Calu3 (cell line): ENCODE measurements around the gene DPAGT1. TPM values are rescaled to one million over a fixed set of nuclear protein-coding genes. Genes with fewer than 3 reads are reported as not detected.

Experiments
- BruUV-seq: library from RNA; stranded (reverse); fragments of 400-500 nt; replicated peaks from 2 replicates; lab custom pipeline; 2021; lab: Mats Ljungman, UMichigan
- CTCF ChIA-PET: fragments of 300-600 bp; sonication (Branson Sonifier 250); formaldehyde crosslinking; loops from one replicate; lab custom pipeline; 2022; ENCODE audit warnings: antibody characterized with exemption; lab: Charles Lee
- DNase-seq: peaks from one replicate; pipeline ENCODE4 v3.0.0; 2022
- H3K27ac Mint-ChIP-seq: one replicate; pipeline ENCODE4 v1.8.0; 2022; ENCODE audit warnings: mixed read lengths; ENCODE audit not compliant: unreplicated experiment
- H3K27me3 Mint-ChIP-seq: one replicate; pipeline ENCODE4 v1.8.0; 2022; ENCODE audit warnings: mixed read lengths; ENCODE audit not compliant: unreplicated experiment
- H3K36me3 Mint-ChIP-seq: one replicate; pipeline ENCODE4 v1.8.0; 2022; ENCODE audit warnings: mild to moderate bottlenecking, moderate library complexity, mixed read lengths; ENCODE audit not compliant: insufficient read depth, unreplicated experiment
- H3K4me1 Mint-ChIP-seq: one replicate; pipeline ENCODE4 v1.8.0; 2022; ENCODE audit warnings: mild to moderate bottlenecking, low read depth, mixed read lengths; ENCODE audit not compliant: unreplicated experiment
- H3K4me3 Mint-ChIP-seq: one replicate; pipeline ENCODE4 v1.8.0; 2022; ENCODE audit warnings: mild to moderate bottlenecking, low read depth, moderate library complexity, mixed read lengths; ENCODE audit not compliant: unreplicated experiment
- H3K9me3 Mint-ChIP-seq: one replicate; pipeline ENCODE4 v1.8.0; 2022; ENCODE audit warnings: low read depth, mixed read lengths; ENCODE audit not compliant: unreplicated experiment
- CTCF ChIP-seq: fragments of 200-600 bp; IDR thresholded peaks from one replicate; pipeline ENCODE4 v1.8.0; 2022; ENCODE audit warnings: antibody characterized with exemption; ENCODE audit not compliant: unreplicated experiment
- intact Hi-C: fragments of 100-400 bp; cut with micrococcal nuclease; formaldehyde crosslinking; loops from one replicate; pipeline ENCODE4 v1.10.0; 2022; ENCODE audit not compliant: unreplicated experiment
- total RNA-seq: library from RNA; stranded (reverse); gene quantifications from 2 replicates; pipeline ENCODE4 v1.2.3, GENCODE V29; 2022

Gene DPAGT1
- total RNA-seq, 1 experiment from 2014 or later, result 47.6 TPM

GRCh38 chr11:119134389-119134978 lies 32.8 kb upstream of the DPAGT1 start:
- no TSS peak for BruUV-seq
- Mint-ChIP-seq H3K36me3 (peaks cover 16% of the 10 kb centered on the region), H3K27ac (no peak overlapping the region), H3K4me1 (no peaks in the 10 kb centered on the region), H3K4me3 (no peak overlapping the region), H3K27me3 (peaks cover 15% of the 10 kb centered on the region), H3K9me3 (no peaks in the 10 kb centered on the region)
- intact Hi-C loops, result no loop called here
- CTCF ChIA-PET, result no interaction called here
- peak; percentile 16 for DNase-seq
- peak; percentile 36 for TF ChIP-seq CTCF

- Mint-ChIP-seq H3K27ac (no peak overlapping the region), H3K36me3 (peaks cover 25% of the 10 kb centered on the region), H3K4me3 (no peak overlapping the region), H3K9me3 (no peaks in the 10 kb centered on the region), H3K4me1 (peaks cover 8% of the 10 kb centered on the region), H3K27me3 (no peaks in the 10 kb centered on the region)
- intact Hi-C loops, result no loop called here
- no peak for TF ChIP-seq CTCF
- CTCF ChIA-PET, result no interaction called here
- BruUV-seq, result no TSS peak
- no peak for DNase-seq
Observed at GRCh38 chr11:119130662-119131061, 29.0 kb upstream of the DPAGT1 start.

GRCh38 chr11:119126675-119127268 lies 25.1 kb upstream of the DPAGT1 start:
- intact Hi-C loops, result no loop called here
- peaks cover 21% of the 10 kb centered on the region for H3K4me1 Mint-ChIP-seq
- H3K4me3 Mint-ChIP-seq, result no peak overlapping the region
- no TSS peak for BruUV-seq
- no peaks in the 10 kb centered on the region for H3K27me3 Mint-ChIP-seq
- H3K27ac Mint-ChIP-seq, result no peak overlapping the region
- no peaks in the 10 kb centered on the region for H3K9me3 Mint-ChIP-seq
- TF ChIP-seq CTCF, result no peak
- peaks cover 34% of the 10 kb centered on the region for H3K36me3 Mint-ChIP-seq
- CTCF ChIA-PET, result interaction anchor here (0.6 kb wide), 1 partner anchor 104 kb away, joined by 5 read pairs; no protein-coding TSS in a partner anchor
- DNase-seq, result no peak

- intact Hi-C loops, result no loop called here
- Mint-ChIP-seq H3K27ac (no peak overlapping the region), H3K36me3 (peaks cover 40% of the 10 kb centered on the region), H3K4me1 (peaks cover 23% of the 10 kb centered on the region), H3K4me3 (no peak overlapping the region), H3K9me3 (no peaks in the 10 kb centered on the region), H3K27me3 (no peaks in the 10 kb centered on the region)
- DNase-seq, result no peak
- CTCF ChIA-PET, result no interaction called here
- no TSS peak for BruUV-seq
- no peak for TF ChIP-seq CTCF
Observed at GRCh38 chr11:119125821-119126220, 24.2 kb upstream of the DPAGT1 start.
